Natural killer cell (primary cell): Measurements from ENCODE around the gene PKD2L2. TPM values are rescaled to one million over a fixed set of nuclear protein-coding genes. Genes with fewer than 3 reads are reported as not detected.
"Not testable (repeated sequence)": the region's sequence is repeated elsewhere in the genome, so short reads cannot be mapped to it uniquely, and the experiment has no call there.

ENCODE experiments used
- ATAC-seq, 3 donors: fragments of 150-1000 bp in 2 of 3; fragments of 200-7000 bp in 1 of 3; cut with Tn5 transposase; 1 replicate in 1 of 3; 2 replicates in 2 of 3; pipeline ENCODE4 v1.10.0; 2021; ENCODE audit warnings: mild to moderate bottlenecking in 2 of 3, moderate library complexity in 2 of 3
- DNase-seq, 2 donors: peaks; one replicate each; pipeline versions ENCODE4 v3.0.0 to v3.0.0-alpha.2; 2013 to 2021; ENCODE audit warnings: mixed read lengths in 1 of 2
- H3K27ac ChIP-seq: one replicate; pipeline ENCODE4 v1.5.1; 2013; ENCODE audit warnings: mild to moderate bottlenecking, low read length
- H3K27me3 ChIP-seq: one replicate; pipeline ENCODE4 v1.6.1; 2013; ENCODE audit warnings: low read length; ENCODE audit not compliant: control insufficient read depth, insufficient read depth
- H3K36me3 ChIP-seq: one replicate; pipeline ENCODE4 v1.6.1; 2013; ENCODE audit warnings: low read length; ENCODE audit not compliant: control insufficient read depth, insufficient read depth
- H3K4me1 ChIP-seq: one replicate; pipeline ENCODE4 v1.6.1; 2013; ENCODE audit warnings: low read length; ENCODE audit not compliant: control insufficient read depth, insufficient read depth
- H3K4me3 ChIP-seq: one replicate; pipeline ENCODE4 v1.5.1; 2013; ENCODE audit warnings: low read length
- H3K9me3 ChIP-seq: one replicate; pipeline ENCODE4 v1.6.1; 2013; ENCODE audit warnings: low read length; ENCODE audit not compliant: control insufficient read depth, insufficient read depth
- H3K27ac Mint-ChIP-seq, 2 donors: one replicate each; pipeline ENCODE4 v1.8.0; 2022; ENCODE audit warnings: mild to moderate bottlenecking in 2 of 2, mixed read lengths in 2 of 2, moderate library complexity in 1 of 2
- H3K27me3 Mint-ChIP-seq, 2 donors: one replicate each; pipeline ENCODE4 v1.8.0; 2022; ENCODE audit warnings: low read depth in 2 of 2, mixed read lengths in 2 of 2
- H3K36me3 Mint-ChIP-seq: one replicate; pipeline ENCODE4 v1.8.0; 2022; ENCODE audit warnings: mixed read lengths
- H3K4me1 Mint-ChIP-seq, 2 donors: one replicate each; pipeline ENCODE4 v1.8.0; 2022; ENCODE audit warnings: mixed read lengths in 2 of 2
- H3K4me3 Mint-ChIP-seq: one replicate; pipeline ENCODE4 v1.8.0; 2022; ENCODE audit warnings: mild to moderate bottlenecking, moderate library complexity, mixed read lengths
- H3K9me3 Mint-ChIP-seq, 2 donors: one replicate each; pipeline ENCODE4 v1.8.0; 2022; ENCODE audit warnings: mixed read lengths in 2 of 2
- CTCF ChIP-seq: fragments of 200-600 bp; IDR thresholded peaks from one replicate; pipeline ENCODE4 v1.8.0; 2022; ENCODE audit warnings: antibody characterized with exemption
- WGBS: methylation state at CpG from one replicate; pipeline ENCODE4 v1.1.7; 2013; ENCODE audit warnings: missing lambda C conversion rate; ENCODE audit not compliant: insufficient coverage; 5-methylcytosine and 5-hydroxymethylcytosine counted together
- intact Hi-C: fragments of 100-400 bp; cut with micrococcal nuclease; formaldehyde crosslinking; loops from one replicate; pipeline ENCODE4 v1.14.2; 2022
- total RNA-seq, 4 donors: library from RNA; stranded (reverse); fragments of 120-200 nt in 1 of 4; gene quantifications; one replicate each; pipeline versions ENCODE4 v1.2.3 to v1.2.4, GENCODE V29; 2013 to 2022

Gene PKD2L2
- total RNA-seq, 3 donors from 2014 or later (not counting 1 experiment from before 2014, with no cell fraction given), result 0.78 TPM; not detected in 2

GRCh38 chr5:137845472-137845871 is 43.8 kb upstream of the PKD2L2 start:
- TF ChIP-seq CTCF, result no peak
- H3K4me1 ChIP-seq, result no peaks in the 10 kb centered on the region
- ATAC-seq (no peak), DNase-seq (no peak)
- no peaks in the 10 kb centered on the region for H3K9me3 ChIP-seq
- Mint-ChIP-seq H3K4me1 (no peaks in the 10 kb centered on the region), H3K27ac (no peak overlapping the region), H3K27me3 (no peaks in the 10 kb centered on the region), H3K9me3 (no peaks in the 10 kb centered on the region), H3K4me3 (no peak overlapping the region), H3K36me3 (no peaks in the 10 kb centered on the region)
- H3K4me3 ChIP-seq, result no peak overlapping the region
- H3K27ac ChIP-seq, result no peak overlapping the region
- peaks cover 1% of the 10 kb centered on the region for H3K36me3 ChIP-seq
- intact Hi-C loops, result no loop called here
- H3K27me3 ChIP-seq, result no peaks in the 10 kb centered on the region

- no peaks in the 10 kb centered on the region for H3K27me3 Mint-ChIP-seq
- H3K36me3 Mint-ChIP-seq, result no peaks in the 10 kb centered on the region
- Histone ChIP-seq H3K36me3 (peaks cover 4% of the 10 kb centered on the region), H3K9me3 (no peaks in the 10 kb centered on the region), H3K4me1 (no peaks in the 10 kb centered on the region), H3K27me3 (no peaks in the 10 kb centered on the region), H3K27ac (no peak overlapping the region), H3K4me3 (no peak overlapping the region)
- no peak for ATAC-seq
- no peaks in the 10 kb centered on the region for H3K4me1 Mint-ChIP-seq
- 83% methylated on average over 4 of the region's 6 CpGs for WGBS
- no peak overlapping the region for H3K27ac Mint-ChIP-seq
- DNase-seq, result no peak
- intact Hi-C loops, result no loop called here
- H3K4me3 Mint-ChIP-seq, result no peak overlapping the region
- no peak for TF ChIP-seq CTCF
- no peaks in the 10 kb centered on the region for H3K9me3 Mint-ChIP-seq
Observed at GRCh38 chr5:137847687-137848086, 41.6 kb upstream of the PKD2L2 start.

DNA sequence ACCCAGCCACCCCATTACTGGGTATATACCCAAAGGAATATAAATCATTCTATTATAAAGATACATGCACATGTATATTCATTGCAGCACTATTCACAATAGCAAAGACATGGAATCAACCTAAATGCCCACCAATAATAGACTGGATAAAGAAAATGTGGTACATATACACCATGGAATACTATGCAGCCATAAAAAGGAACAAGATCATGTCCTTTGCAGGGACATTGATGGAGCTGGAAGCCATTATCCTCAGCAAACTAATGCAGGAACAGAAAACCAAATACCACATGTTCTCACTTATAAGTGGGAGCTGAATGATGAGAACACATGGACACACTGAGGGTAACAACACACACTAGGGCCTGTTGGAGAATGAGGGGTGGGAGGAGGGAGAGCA is 36.1 kb upstream of the PKD2L2 start:
- H3K9me3 ChIP-seq, H3K4me3 ChIP-seq, DNase-seq, H3K4me3 Mint-ChIP-seq, H3K9me3 Mint-ChIP-seq, H3K36me3 ChIP-seq, intact Hi-C loops, H3K4me1 ChIP-seq, ATAC-seq, H3K27me3 ChIP-seq, H3K36me3 Mint-ChIP-seq, H3K27me3 Mint-ChIP-seq, H3K27ac Mint-ChIP-seq, H3K27ac ChIP-seq: not testable (repeated sequence)
- peaks cover 6 to 15% of the 10 kb centered on the region in 2 donors for H3K4me1 Mint-ChIP-seq

GRCh38 chr5:137856201-137856600 is 33.1 kb upstream of the PKD2L2 start:
- no peaks in the 10 kb centered on the region for H3K27me3 Mint-ChIP-seq
- no peaks in the 10 kb centered on the region for H3K36me3 Mint-ChIP-seq

More at GRCh38 chr5:137856201-137856600, 33.1 kb upstream of the PKD2L2 start:
- intact Hi-C loops, result no loop called here
- H3K4me3 Mint-ChIP-seq, result no peak overlapping the region
- no peak for TF ChIP-seq CTCF
- peaks cover 8 to 17% of the 10 kb centered on the region in 2 donors for H3K4me1 Mint-ChIP-seq
- ATAC-seq (no peak), DNase-seq (no peak)
- H3K27me3 ChIP-seq, result no peaks in the 10 kb centered on the region
- H3K9me3 ChIP-seq, result no peaks in the 10 kb centered on the region
- peaks cover 2% of the 10 kb centered on the region for H3K4me1 ChIP-seq
- H3K27ac ChIP-seq, result no peak overlapping the region
- WGBS, result 31% methylated on average over 2 of the region's 3 CpGs
- no peaks in the 10 kb centered on the region for H3K9me3 Mint-ChIP-seq
- H3K27ac Mint-ChIP-seq, result no peak overlapping the region
- no peak overlapping the region for H3K4me3 ChIP-seq
- H3K36me3 ChIP-seq, result no peaks in the 10 kb centered on the region
